Testis (tissue), 2 donors: ENCODE measurements around the gene PHYKPL.
A peak's percentile ranks its signal among the peaks of the same experiment; 100 is the strongest.

ENCODE experiments used
- POLR2A ChIP-seq: fragments of 450-650 bp; IDR thresholded peaks from one replicate; pipeline ENCODE4 v1.6.1; 2017; ENCODE audit warnings: antibody characterized with exemption, mild to moderate bottlenecking, moderate library complexity
- TF ChIP-seq, protein P1 (sequence below), 3 experiments: fragments of 450-650 bp in 2 of 3; fragments of 200-600 bp in 1 of 3; sonication (generic) in 1 of 3; IDR thresholded peaks; one replicate each; pipeline ENCODE4 v1.5.1; 2016 to 2019; ENCODE audit warnings: antibody characterized with exemption in 3 of 3, mild to moderate bottlenecking in 2 of 3, moderate library complexity in 1 of 3

DNA sequence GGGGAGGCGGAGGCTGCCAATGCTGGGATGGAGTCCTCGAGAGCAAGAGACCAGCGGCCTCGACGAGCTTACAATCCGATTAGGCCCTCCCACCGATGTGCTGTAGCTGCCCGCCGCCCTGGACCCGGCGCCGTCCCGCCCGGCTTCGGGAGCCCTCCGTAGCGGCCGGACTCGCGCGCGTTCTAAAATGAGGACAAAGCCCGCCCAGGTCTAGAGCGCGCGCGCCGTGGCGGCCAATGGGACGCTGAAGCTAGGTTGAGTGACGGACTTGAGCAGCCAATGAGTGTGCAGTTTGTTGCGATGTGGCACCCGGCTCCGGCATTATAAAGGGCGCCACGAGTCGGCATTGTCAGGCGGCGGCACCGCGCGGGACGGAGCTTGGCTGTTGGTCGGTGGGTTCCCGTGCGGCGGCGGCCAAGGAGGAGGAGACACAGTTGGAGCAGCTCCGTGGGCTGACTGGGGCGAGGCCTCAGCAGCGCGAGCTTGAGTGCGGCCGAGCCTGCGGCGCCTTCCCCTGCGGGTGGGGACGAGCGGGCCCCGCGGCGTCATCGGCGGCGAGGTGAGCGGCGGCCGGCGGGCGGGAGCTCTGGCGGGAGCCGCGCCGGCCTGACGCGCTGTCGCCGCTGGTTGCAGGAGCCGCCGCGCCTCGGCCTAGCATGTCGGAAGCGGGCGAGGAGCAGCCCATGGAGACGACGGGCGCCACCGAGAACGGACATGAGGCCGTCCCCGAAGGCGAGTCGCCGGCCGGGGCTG lies 28.2 kb downstream of the PHYKPL start, which contains the start of gene HNRNPAB:
- TF ChIP-seq, protein P1, sequence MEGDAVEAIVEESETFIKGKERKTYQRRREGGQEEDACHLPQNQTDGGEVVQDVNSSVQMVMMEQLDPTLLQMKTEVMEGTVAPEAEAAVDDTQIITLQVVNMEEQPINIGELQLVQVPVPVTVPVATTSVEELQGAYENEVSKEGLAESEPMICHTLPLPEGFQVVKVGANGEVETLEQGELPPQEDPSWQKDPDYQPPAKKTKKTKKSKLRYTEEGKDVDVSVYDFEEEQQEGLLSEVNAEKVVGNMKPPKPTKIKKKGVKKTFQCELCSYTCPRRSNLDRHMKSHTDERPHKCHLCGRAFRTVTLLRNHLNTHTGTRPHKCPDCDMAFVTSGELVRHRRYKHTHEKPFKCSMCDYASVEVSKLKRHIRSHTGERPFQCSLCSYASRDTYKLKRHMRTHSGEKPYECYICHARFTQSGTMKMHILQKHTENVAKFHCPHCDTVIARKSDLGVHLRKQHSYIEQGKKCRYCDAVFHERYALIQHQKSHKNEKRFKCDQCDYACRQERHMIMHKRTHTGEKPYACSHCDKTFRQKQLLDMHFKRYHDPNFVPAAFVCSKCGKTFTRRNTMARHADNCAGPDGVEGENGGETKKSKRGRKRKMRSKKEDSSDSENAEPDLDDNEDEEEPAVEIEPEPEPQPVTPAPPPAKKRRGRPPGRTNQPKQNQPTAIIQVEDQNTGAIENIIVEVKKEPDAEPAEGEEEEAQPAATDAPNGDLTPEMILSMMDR (IDR thresholded peaks at IDR 0.05): no peak
- TF ChIP-seq POLR2A: peak; percentile 85
